ENCODE results near the gene C19orf33.
"Not testable (repeated sequence)": the region's sequence is repeated elsewhere in the genome, so short reads cannot be mapped to it uniquely, and the experiment has no call there.

The C19orf33 gene

DNA sequence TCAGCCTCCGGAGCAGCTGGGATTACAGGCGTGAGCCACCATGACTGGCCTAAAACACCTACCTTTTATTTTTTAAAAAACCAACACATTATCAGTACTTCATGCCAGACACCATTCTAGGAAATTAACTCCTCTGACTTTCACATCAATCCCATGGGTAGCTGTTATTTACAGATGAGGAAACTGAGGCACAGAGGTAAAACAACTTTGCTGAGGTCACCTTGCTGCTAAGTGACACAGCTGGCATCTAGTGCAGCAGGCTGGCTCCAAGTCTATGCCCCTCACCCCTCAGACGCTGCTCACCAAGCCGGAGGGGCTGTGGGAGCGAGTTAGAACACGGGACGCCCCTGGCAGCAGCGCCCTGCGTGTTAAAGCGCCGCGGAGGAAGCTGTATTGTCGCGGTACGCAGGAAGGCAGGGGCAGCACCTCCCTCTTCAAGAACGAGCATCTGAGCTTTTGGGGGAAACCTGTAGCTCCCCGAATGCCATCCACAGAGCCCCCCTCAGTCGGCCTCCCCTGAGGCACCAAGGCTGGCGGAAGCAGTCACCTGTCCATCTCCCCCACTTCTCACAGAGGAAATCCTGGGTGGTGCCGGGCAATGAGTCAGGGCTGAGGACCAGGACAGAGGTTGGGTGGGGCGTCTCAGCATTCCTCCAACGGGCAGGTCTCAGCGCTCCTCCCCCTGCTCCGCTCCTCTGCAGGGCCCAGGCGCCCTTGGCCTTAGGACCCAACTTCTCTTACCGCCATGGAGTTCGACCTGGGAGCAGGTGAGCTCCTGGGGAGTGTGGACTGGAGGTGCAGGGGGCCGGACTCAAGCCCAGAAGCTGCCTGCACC is at the start of gene C19orf33:
Gene C19orf33, plus strand, starts transcription at position 735 of the 835 bp plus-strand sequence. Its CDS starts 11 bp downstream, at position 746.
- no peak for DNase-seq (ENCODE audit: low read depth)

DNA sequence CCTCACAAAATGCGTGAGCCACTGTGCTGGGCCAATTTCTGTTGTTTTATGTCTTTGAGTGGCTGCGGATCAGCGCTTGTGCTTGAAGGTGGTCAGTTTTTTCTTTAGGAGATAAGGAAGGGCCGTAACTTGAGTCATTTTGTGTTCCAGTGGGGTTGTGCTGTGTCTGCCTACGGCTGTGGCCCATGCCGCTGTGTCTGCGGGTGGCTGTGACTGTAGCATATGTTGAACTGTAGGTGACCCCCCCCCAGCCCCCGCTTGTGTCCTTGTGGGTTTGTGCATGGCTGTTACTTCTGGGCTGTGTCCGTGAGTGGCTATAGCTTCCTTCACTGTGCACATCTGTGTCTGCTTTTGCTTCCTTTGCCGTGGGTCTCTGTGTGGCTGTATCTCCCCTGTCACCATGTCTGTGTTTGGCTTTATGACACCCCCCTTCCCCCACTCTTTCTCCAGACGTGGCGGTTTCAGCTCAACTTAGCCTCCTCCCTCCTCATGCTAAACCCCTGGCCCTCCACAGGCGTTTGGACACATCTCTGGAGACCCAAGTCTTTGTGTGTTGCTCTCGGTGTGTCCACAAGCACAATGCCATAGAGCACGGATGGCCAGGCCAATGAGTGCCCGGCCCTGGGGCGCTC is 48.6 kb upstream of the C19orf33 start:
- DNase-seq (ENCODE audit: low read depth), result no peak

DNA sequence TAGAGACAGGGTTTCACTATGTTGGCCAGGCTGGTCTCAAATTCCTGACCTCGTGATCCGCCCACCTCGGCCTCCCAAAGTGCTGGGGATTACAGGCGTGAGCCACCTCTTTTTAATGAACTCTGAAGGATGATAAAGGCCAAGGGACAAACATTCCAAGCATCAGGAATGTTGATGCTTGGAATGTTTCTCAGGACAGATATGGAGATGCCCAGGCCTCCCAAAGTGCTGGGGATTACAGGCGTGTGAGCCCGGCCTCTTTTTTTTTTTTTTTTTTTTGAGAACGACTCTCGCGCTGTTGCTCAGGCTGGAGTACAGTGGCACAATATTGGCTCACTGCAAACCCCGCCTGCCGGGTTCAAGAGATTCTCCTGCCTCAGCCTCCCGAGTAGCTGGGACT is 42.1 kb upstream of the C19orf33 start:
- not testable (repeated sequence) for DNase-seq (ENCODE audit: low read depth)

DNA sequence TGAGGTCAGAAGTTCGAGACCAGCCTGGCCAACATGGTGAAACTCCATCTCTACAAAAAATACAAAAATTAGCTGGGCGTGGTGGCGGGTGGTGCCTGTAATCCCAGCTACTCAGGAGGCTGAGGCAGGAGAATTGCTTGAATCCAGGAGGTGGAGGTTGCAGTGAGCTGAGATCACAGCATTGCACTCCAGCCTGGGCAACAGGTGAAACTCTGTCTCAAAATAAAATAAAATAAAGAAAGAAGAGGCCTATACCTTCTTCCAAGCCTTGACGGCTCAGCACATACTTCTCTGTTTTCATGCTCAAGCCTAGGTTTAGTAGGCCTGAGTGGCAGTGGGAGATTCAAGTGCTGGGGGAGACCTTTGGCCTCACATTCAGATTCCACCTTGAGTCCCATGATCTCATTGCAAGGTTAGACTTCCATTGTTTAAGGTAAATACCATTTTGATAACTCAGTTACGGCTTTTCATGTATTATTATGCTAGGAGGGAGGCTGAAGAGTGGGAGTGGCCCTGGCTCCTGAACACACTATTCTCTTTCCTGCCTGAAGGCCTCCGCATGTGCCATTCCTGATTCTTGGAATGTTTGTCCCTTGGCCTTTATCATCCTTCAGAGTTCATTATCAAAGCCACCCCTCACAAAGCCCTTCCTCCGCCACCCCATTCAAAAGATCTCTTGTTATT is 41.3 kb upstream of the C19orf33 start:
- no peak for DNase-seq (ENCODE audit: low read depth)

DNA sequence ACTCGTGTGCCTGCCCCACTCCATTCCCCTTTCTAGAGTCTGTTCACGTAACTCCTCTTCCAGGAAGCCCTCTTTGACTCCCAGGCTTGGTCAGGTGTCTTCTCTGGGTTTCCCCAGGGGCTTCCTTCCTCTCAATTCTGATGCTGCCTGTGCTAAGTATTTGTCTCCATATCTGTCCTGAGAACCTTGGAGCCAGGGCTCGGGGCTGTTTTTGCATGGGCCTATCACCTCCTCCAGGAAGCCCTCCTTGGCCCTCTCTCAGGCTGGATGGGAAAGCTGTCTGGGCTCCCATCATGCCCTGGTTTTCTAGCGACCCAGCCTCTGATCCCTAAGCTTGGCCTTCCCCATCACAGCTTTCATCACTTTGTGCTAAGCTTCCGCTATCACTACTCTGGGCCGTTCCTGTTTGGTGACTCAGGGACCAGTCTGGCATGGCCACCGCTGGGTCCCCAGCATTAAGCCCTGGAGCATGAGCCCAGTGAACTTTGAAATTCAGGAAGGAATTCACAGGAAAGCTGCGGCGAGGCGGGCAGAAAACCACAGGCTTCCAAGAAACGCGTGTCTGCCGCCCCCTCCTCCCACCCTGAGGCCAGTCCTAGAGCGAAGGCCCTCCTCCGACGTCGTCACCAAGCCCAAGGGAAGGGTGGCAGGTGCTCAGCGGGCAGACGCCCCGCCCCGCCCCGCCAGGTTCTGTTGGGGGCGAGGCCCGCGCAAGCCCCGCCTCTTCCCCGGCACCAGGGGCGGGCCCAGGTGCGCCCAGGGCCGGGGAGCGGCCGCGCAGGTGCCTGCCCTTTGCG is 40.2 kb upstream of the C19orf33 start:
- peak; percentile 26 for DNase-seq (ENCODE audit: low read depth)

DNA sequence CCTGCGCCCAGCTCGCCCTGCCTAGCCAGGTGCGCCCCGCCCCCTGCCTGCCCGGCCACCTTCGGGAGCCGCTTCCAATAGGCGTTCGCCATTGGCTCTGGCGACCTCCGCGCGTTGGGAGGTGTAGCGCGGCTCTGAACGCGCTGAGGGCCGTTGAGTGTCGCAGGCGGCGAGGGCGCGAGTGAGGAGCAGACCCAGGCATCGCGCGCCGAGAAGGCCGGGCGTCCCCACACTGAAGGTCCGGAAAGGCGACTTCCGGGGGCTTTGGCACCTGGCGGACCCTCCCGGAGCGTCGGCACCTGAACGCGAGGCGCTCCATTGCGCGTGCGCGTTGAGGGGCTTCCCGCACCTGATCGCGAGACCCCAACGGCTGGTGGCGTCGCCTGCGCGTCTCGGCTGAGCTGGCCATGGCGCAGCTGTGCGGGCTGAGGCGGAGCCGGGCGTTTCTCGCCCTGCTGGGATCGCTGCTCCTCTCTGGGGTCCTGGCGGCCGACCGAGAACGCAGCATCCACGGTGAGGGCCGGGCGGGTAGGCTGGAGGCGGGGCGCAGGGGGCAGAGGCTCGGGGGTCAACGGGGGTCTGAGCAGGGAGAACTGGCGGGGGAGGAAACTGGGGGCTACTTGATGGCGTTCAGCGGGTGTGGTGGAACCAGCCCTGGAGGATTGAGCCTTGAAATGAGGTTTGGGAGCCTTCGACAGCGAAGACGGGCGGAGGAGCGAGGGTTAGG is 39.4 kb upstream of the C19orf33 start, which contains the start of gene SPINT2:
Gene SPINT2, plus strand, starts transcription at position 88 of the 727 bp plus-strand sequence. Its CDS starts 320 bp downstream, at position 408.
- DNase-seq (ENCODE audit: low read depth), result no peak

DNA sequence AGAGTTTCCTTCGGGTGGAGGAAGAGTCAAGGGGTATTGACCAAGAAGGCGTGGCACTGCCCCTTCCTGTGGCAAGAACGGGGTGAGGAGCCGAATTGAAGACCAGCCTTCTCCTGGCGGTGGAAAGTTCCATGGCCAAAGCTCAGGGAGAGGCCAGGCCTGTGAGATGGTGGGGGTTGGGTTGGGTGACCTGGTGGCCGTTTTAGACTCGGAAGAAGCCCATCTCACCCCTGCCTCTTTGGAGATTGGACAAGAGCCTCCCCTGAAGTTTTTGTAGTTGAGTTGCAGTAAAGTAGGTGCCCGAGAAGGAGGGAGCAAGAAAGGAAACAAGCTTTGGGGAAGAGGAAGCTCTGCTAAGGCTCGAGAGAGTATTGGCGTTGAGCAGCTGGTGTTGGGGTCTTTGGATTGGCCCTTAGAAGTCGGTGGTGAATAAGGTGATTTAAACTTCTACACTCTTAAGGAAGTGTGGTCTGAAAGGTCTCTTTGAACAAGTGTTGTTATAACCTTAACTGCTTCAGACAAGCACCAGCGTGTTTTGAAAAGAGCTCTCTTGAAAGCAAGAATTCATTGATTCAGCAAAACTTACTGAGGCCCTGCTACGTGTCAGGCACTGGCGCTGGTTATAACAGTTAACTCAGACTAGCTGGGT is 38.7 kb upstream of the C19orf33 start:
- no peak for DNase-seq (ENCODE audit: low read depth)

DNA sequence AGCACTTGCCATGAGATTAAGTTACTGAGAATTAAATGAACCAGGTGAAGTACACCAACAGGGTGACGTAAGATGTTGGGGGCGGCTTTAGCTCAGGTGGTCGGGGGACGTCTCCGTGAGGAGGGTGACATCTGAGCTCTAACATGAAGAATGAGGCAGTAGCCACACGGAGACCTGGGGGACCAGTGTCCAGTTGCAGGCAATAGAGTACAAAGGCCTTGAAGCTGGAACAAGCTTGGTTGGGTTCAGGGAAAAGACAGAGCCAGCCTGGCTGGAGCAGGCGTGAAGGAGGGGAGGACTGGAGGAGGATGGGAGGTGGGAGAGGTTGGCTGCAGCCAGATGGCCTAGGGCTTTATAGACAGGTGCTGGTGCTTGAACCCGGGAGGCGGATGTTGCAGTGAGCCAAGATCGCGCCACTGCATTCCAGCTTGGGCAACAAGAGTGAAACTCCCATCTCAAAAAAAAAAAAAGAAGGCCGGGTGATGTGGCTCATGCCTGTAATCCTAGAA is 38.1 kb upstream of the C19orf33 start:
- no peak for DNase-seq (ENCODE audit: low read depth)

DNA sequence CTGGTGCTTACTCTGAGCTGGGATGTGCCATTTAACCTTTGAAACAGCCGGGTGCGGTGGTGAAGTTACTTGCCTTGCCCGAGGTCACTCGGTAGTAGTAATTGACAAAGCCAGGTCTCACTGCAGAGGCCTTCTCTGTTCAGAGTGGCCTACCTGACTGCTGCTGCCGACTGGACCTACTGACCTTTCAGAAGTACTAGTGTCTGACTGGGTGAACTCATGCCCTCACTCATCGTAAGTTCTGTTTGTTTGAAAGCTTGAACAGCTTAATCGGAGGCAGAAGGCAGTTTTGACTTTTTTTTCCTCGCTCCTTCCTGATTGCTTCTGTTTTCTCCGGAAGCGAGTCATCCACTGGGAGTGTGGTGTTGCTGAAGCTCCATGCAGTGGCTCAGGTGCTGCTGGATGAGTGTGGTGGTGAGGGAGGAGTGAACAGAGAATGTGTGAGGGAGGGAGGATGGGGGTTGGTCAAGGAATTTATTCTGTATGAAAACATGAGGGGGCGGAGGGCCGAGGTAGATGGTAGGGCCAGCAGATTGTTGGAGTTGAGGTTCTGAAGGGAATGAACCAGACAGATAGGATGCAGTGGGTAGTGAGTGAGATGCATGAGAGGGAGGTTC is 37.0 kb upstream of the C19orf33 start:
- no peak for DNase-seq (ENCODE audit: low read depth)

DNA sequence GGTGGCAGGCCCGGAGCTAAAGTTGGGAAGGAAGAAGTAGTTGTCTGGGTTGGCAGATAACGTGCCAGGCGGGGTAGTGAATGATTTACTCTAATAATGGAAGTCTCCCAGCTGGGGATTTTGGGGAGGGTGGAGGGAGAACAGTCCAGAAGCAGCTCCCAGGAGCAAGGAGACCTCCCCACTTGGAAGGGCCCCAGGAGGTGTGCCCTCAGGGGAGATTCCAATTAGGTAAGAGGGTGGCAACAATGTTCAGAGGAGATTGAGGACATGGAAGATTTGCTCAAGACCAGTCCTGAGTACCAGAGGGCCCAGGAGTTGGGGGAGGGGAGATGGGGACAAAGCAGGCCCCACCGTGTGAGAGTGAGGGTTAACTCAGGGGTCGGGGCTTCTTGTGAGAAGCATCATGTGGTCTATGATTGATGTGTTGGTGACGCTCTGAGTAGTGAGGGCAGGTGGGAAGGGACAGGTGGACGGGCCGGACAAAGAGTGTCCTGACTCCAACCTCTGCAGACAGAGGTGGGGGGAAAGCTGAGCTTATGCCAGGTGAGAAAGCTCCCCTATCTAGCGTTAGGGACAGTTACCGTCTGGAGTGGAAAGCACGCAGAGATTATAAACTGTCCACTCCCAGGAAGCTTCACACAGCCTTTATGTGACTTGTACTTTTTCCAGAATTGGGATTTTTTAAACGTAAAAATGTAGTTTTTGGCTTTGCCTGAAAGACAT is 36.1 kb upstream of the C19orf33 start:
- DNase-seq (ENCODE audit: low read depth), result no peak

DNA sequence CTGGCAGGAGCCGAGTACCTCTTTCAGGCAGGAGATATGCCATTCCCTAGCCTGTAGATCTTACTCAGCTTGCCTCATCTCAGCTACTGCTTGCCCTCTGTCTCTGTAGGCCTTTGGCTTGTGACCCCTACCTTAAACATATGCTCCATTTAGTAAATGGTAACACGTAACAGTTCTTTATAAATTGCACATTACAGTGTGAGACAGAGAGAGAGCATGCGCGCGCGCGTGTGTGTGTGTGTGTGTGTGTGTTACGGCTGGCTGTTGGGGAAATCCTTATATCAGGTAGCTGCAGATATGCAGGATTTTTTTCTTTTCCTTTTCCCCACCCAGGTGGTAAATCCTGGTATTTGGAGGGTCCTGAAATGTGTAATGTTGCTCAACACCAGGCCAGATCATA is 35.5 kb upstream of the C19orf33 start:
- DNase-seq (ENCODE audit: low read depth), result no peak

DNA sequence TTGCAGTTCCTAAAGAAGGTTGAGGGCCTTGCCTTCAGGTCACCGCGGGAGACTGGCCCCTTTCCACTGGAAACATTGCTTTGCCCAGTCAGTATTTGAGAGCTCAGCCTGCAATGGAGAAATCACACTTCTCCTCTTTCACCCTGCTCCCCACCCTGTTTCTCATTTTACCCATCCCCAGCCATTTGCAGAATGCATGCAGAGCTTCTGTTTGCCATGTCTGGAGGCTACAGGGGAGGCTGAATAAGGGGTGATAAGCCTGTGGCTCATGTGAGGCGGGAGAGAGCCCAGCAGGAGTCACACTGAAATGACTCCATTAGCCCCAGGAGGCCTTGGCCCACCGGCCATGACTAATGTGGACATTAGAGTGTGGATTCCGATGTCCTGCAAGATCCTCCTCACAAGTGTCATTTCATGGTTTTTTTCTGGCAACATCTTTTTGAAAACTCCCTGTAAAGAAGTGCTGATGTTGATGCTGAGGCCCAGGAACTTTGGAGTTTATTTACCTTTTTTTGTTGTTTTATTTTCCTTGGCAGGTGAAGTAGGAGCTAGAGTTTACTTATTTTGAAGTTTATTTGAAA is 33.4 kb upstream of the C19orf33 start:
- DNase-seq (ENCODE audit: low read depth), result no peak

DNA sequence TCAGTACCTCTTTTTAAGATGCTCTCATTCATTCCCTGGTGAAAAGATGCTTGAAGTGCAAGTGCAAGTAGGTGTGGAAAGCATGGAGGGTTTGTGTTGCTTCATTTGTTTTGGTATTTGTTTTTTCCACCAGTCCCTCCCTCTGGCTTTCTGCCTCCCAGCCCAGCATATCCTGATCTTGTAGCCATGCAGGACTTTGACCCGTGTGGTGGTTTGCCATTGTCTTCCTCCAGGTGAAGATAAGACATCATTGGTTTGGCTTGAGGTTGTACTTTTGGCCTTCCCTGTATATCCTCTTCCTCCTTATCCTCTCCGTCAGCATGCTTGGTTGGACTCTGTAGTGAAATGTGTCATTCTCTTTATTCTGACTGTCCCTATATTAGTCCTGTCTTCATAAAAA is 30.6 kb upstream of the C19orf33 start:
- DNase-seq (ENCODE audit: low read depth), result no peak

DNA sequence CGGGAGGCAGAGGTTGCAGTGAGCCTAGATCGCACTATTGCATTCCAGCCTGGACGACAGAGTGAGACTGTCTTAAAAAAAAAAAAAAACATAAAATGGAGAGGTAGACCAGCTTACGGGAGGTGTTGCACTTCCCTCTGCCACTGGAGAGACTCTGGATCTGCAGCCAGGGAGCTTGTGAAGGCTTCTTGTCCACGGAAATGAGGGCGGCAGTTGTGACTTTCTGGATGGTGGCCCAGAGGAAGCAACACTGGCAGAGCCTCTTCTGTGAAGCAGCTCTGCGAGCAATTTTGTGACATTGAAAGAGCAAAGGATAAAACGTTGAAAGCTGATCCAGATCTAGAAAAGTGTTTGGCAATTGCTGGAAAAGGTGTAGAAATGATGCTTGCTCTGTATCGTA is 29.3 kb upstream of the C19orf33 start:
- no peak for DNase-seq (ENCODE audit: low read depth)

DNA sequence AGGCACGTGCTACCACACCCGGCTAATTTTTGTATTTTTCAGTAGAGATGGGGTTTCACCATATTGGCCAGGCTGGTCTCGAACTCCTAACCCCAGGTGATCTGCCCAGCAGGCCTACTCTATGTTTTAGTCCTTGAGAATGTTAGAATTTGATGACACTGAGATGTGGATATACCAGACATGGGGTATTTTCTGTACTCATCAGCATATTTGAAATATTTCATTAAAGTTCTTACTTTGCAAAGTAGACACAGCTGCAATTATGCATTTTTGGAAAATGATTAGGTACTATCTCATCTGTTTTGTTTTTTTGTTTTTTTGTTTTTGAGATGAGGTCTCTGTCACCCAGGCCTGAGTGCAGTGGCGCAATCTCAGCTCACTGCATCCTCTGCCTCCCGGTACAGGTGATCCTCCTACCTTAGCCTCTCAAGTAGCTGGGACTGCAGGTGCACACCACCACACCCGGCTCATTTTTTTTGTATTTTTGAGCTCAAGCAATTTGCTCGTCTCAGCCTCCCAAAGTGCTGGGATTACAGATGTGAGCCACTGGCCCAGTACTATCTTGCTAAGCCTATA is 27.0 kb upstream of the C19orf33 start:
- no peak for DNase-seq (ENCODE audit: low read depth)

DNA sequence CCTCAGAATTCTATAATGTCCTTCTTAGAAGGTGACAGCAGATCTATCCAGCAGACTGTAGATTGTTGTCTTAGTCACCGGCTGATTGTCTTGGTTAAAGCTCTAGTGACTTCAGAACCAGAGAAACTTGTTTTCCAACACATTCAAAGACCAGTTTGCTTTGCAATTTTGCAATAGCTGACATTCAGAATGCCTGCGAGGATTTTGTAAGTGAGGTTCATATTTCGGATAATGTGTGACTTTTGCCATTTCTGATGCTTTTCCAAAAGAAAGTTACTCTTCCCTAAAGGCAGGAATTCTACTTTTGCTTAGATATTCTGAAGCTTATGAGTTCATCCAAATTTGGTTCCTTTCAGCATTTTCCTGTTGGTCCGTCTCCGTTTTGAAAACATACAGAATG is 26.5 kb upstream of the C19orf33 start:
- no peak for DNase-seq (ENCODE audit: low read depth)

DNA sequence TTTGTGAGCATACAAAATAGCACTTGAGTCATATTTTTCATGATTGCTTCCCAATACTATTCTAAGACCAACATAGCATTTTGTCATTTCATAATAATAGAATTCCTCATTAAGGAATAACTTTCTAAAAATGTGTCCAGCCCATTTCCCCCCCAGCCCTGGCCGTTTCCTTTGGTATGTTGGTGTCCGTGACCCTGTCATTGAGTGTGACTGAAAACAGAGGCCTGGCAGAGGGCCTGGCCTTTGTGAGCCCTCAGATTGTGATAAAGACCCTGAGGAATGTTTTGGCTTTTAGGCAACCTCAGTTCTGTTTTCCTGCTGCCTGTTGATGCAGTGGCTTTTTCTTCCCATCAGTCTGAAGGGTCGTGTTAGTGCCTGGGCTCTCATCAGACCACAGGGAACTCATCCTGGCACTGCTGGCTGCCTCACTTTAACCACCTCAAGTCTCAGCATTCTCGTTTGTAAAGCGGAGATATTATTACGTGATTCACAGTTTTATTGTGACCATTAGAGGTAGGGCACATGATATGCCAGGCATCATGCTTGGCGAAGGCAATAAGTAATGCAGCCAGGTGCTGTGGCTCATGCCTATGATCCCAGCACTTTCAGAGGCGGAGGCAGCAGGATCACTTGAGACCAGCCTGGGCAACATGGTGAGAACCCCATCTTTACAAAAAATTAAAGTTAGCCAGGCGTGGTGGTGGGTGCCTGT is 25.9 kb upstream of the C19orf33 start:
- no peak for DNase-seq (ENCODE audit: low read depth)

DNA sequence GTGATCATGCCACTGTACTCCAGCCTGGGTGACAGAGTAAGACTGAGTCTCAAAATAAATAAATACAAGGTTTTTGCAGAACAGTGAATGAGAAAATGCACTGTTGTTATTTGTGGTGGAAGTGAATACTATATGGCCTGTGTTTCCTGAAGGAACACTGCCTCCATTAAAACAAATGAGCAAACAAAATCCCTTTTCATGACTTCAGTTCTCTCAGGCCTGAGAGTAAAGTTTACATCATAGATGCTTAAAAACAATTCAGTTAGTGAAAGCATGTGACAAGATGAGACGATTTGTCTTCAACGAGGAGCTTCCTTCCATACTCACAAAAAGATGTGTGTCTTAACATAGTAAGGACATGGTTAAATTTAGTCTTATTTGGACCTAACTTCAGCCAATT is 25.3 kb upstream of the C19orf33 start:
- DNase-seq (ENCODE audit: low read depth), result no peak
